Panc1 (cell line): Measurements from ENCODE around the gene ECEL1. TPM values are rescaled to one million over a fixed set of nuclear protein-coding genes. Genes with fewer than 3 reads are reported as not detected.

Experiments
- ATAC-seq: fragments of 200-7000 bp; cut with Tn5 transposase; 2 replicates; pipeline ENCODE4 v1.9.1; 2020; ENCODE audit warnings: mild to moderate bottlenecking, moderate library complexity
- BruUV-seq: library from RNA; stranded (reverse); fragments of 400-500 nt; replicated peaks from 2 replicates; lab custom pipeline; 2021; lab: Mats Ljungman, UMichigan
- CTCF ChIA-PET: fragments of 300-600 bp; sonication (Branson Sonifier 250); formaldehyde crosslinking; loops from one replicate; lab custom pipeline; 2022; ENCODE audit warnings: antibody characterized with exemption; lab: Charles Lee
- POLR2A ChIA-PET: fragments of 300-600 bp; sonication (Branson Sonifier 250); formaldehyde crosslinking; loops from one replicate; lab custom pipeline; 2022; ENCODE audit warnings: antibody characterized with exemption; lab: Charles Lee
- DNase-seq: peaks from one replicate; pipeline ENCODE4 v3.0.0-alpha.2; 2010; ENCODE audit warnings: low read depth, low spot score
- H3K27ac ChIP-seq: 2 replicates; pipeline ENCODE4 v1.5.1; 2011; ENCODE audit warnings: mild to moderate bottlenecking, low read length, inconsistent platforms
- H3K27me3 ChIP-seq: fragments of 200-500 bp; sonication (Bioruptor generic); 2 replicates; pipeline ENCODE4 v1.6.0; 2014; ENCODE audit warnings: low read length, inconsistent platforms; ENCODE audit not compliant: control insufficient read depth, insufficient read depth
- H3K36me3 ChIP-seq: fragments of 200-500 bp; sonication (Bioruptor generic); 2 replicates; pipeline ENCODE4 v1.5.1; 2014; ENCODE audit warnings: inconsistent platforms, mild to moderate bottlenecking, low read length, moderate library complexity; ENCODE audit not compliant: control insufficient read depth, insufficient read depth
- H3K4me1 ChIP-seq: 2 replicates; pipeline ENCODE4 v1.5.1; 2011; ENCODE audit warnings: inconsistent platforms, mild to moderate bottlenecking, low read length, moderate library complexity; ENCODE audit not compliant: control insufficient read depth, insufficient read depth
- H3K4me3 ChIP-seq, 2 experiments: 2 replicates each; pipeline ENCODE4 v1.5.1; 2011 to 2012; ENCODE audit warnings: low read depth in 2 of 2, low read length in 2 of 2, mild to moderate bottlenecking in 2 of 2, inconsistent platforms in 1 of 2, moderate library complexity in 1 of 2
- H3K9me3 ChIP-seq: fragments of 200-500 bp; sonication (Bioruptor generic); 2 replicates; pipeline ENCODE4 v1.5.1; 2014; ENCODE audit warnings: low read depth, mild to moderate bottlenecking, inconsistent platforms, low read length, moderate library complexity; ENCODE audit not compliant: control insufficient read depth, insufficient read depth
- POLR2AphosphoS5 ChIP-seq: IDR thresholded peaks from 2 replicates; pipeline ENCODE4 v1.6.1; 2012; ENCODE audit warnings: mild to moderate bottlenecking, low read depth, low read length, moderate library complexity
- SIN3A ChIP-seq: IDR thresholded peaks from 2 replicates; pipeline ENCODE4 v1.6.1; 2012; ENCODE audit warnings: low read depth, mild to moderate bottlenecking, low read length, moderate library complexity, borderline replicate concordance; ENCODE audit not compliant: insufficient read depth
- TCF7L2 ChIP-seq: IDR thresholded peaks from 2 replicates; pipeline ENCODE4 v1.6.1; 2011; ENCODE audit warnings: mild to moderate bottlenecking, low read depth, low read length, inconsistent platforms
- in situ Hi-C: cut with HindIII; loops from 2 replicates; pipeline ENCODE4 v1.10.0; 2016; ENCODE audit warnings: low sequenced_read_pairs, low pct_unique_long_range_greater_than_20kb
- intact Hi-C: fragments of 100-400 bp; cut with micrococcal nuclease; formaldehyde crosslinking; loops from one replicate; pipeline ENCODE4 v1.10.0; 2022; ENCODE audit not compliant: unreplicated experiment
- total RNA-seq: library from RNA; stranded (reverse); gene quantifications from one replicate; pipeline ENCODE4 v1.2.1, GENCODE V29; 2021; ENCODE audit not compliant: unreplicated experiment
- TF ChIP-seq, protein P1 (sequence below), 2 experiments: IDR thresholded peaks; 2 replicates each; pipeline ENCODE4 v1.6.1; 2011 to 2012; ENCODE audit warnings: low read depth in 2 of 2, control low read depth in 1 of 2, low read length in 1 of 2, mild to moderate bottlenecking in 1 of 2, moderate library complexity in 1 of 2; ENCODE audit not compliant: insufficient read depth in 1 of 2
- TF ChIP-seq, protein P2 (sequence below): fragments of 450-650 bp; IDR thresholded peaks from 2 replicates; pipeline ENCODE4 v1.5.1; 2017; ENCODE audit warnings: mild to moderate bottlenecking

ECEL1 gene
- total RNA-seq, 1 experiment from 2014 or later: 2.9 TPM

DNA sequence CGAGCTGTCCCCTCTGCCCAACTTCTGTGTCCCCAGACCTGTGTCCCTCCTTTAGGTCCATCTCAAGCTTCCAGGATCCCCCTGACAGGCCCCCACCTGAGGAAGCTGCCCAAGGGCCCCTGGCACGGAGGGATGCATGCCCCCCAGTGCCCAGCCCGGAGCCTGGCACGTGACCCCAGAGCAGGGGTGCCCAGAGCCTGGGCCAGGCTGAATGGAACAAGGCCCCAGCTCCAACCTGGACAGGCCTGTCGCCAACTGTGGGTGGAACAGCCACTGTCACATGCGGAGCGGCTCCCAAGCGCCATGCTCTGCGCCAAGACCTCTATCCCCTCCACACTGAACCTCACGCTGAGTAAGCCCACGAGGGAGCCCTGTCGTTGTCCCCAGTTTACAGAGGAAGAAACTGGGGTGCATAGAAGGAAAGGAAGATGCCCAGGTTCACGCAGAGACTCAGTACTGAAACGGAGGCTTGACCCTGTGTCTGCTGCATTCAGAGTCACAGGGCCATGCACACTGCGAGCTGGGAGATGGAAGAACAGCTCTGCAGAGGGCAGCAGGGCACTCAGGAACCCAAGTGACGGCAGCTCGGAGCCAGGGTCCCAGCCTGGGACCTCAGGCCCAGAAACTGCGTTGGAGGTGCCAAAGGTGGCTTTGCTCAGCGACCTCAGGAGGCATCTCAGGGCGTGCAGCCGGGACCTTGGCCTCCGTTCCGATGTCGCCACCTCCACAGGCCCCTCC is 5.5 kb upstream of the ECEL1 start:
- ChIA-PET CTCF (no interaction called here), POLR2A (no interaction called here)
- Histone ChIP-seq H3K4me1 (no peaks in the 10 kb centered on the region), H3K36me3 (no peaks in the 10 kb centered on the region), H3K27ac (no peak overlapping the region), H3K9me3 (no peaks in the 10 kb centered on the region), H3K27me3 (no peaks in the 10 kb centered on the region), H3K4me3 (no peak overlapping the region)
- intact Hi-C loops: no loop called here
- DNase-seq (no peak), ATAC-seq (no peak)
- in situ Hi-C loops: no loop called here
- TF ChIP-seq, protein P1, sequence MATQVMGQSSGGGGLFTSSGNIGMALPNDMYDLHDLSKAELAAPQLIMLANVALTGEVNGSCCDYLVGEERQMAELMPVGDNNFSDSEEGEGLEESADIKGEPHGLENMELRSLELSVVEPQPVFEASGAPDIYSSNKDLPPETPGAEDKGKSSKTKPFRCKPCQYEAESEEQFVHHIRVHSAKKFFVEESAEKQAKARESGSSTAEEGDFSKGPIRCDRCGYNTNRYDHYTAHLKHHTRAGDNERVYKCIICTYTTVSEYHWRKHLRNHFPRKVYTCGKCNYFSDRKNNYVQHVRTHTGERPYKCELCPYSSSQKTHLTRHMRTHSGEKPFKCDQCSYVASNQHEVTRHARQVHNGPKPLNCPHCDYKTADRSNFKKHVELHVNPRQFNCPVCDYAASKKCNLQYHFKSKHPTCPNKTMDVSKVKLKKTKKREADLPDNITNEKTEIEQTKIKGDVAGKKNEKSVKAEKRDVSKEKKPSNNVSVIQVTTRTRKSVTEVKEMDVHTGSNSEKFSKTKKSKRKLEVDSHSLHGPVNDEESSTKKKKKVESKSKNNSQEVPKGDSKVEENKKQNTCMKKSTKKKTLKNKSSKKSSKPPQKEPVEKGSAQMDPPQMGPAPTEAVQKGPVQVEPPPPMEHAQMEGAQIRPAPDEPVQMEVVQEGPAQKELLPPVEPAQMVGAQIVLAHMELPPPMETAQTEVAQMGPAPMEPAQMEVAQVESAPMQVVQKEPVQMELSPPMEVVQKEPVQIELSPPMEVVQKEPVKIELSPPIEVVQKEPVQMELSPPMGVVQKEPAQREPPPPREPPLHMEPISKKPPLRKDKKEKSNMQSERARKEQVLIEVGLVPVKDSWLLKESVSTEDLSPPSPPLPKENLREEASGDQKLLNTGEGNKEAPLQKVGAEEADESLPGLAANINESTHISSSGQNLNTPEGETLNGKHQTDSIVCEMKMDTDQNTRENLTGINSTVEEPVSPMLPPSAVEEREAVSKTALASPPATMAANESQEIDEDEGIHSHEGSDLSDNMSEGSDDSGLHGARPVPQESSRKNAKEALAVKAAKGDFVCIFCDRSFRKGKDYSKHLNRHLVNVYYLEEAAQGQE (IDR thresholded peaks at IDR 0.05; ENCODE audit: insufficient read depth in 1 of 2, low read depth in 2 of 2, low read length in 1 of 2): no peak
- TF ChIP-seq, protein P2, sequence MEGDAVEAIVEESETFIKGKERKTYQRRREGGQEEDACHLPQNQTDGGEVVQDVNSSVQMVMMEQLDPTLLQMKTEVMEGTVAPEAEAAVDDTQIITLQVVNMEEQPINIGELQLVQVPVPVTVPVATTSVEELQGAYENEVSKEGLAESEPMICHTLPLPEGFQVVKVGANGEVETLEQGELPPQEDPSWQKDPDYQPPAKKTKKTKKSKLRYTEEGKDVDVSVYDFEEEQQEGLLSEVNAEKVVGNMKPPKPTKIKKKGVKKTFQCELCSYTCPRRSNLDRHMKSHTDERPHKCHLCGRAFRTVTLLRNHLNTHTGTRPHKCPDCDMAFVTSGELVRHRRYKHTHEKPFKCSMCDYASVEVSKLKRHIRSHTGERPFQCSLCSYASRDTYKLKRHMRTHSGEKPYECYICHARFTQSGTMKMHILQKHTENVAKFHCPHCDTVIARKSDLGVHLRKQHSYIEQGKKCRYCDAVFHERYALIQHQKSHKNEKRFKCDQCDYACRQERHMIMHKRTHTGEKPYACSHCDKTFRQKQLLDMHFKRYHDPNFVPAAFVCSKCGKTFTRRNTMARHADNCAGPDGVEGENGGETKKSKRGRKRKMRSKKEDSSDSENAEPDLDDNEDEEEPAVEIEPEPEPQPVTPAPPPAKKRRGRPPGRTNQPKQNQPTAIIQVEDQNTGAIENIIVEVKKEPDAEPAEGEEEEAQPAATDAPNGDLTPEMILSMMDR: no peak
- TF ChIP-seq SIN3A: no peak
- no peak for TF ChIP-seq TCF7L2
- no peak for TF ChIP-seq POLR2AphosphoS5
- no TSS peak for BruUV-seq

DNA sequence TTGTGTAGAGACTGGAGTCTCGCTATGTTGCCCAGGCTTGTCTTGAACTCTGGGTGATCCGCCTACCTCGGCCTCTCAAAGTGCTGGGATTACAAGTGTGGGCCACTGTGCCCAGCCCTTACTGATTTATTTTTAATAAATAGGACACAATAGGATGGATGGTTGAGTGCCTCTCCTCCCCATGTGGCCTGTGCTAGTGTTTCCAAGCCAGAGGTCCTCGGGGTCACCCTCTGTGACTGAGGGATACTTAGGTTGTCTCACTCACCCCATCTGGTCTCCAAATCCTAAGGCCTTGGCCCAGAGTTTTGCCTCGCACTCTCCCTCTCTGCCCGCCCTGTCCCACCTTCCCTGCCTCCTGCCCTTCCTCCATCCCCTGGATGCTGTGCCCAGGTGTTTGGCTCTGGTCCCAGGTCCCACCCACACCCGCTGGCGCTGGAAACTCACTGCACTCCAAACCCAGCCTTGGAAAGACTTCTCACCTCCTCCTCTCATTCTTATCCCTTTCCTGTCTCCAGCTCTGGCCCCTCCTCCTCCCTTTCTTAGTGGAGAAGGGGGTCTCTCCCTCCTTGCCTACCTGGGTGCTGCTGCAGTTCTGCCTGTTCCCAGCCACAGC is 4.7 kb upstream of the ECEL1 start:
- no peak overlapping the region for H3K27ac ChIP-seq
- H3K4me1 ChIP-seq: no peaks in the 10 kb centered on the region
- TF ChIP-seq, protein P2: no peak
- TF ChIP-seq TCF7L2 (no peak), POLR2AphosphoS5 (no peak), SIN3A (no peak)
- TF ChIP-seq, protein P1 (IDR thresholded peaks at IDR 0.05; ENCODE audit: insufficient read depth in 1 of 2, low read depth in 2 of 2, low read length in 1 of 2): no peak
- no peak overlapping the region for H3K4me3 ChIP-seq
- ChIA-PET POLR2A (no interaction called here), CTCF (no interaction called here)
- DNase-seq (no peak), ATAC-seq (no peak)
- BruUV-seq: no TSS peak
- no peaks in the 10 kb centered on the region for H3K36me3 ChIP-seq
- H3K9me3 ChIP-seq: no peaks in the 10 kb centered on the region
- no peaks in the 10 kb centered on the region; the same call in 1 of the 2 replicates for H3K27me3 ChIP-seq
- intact Hi-C loops (no loop called here), in situ Hi-C loops (no loop called here)
